Large intestine (tissue), 3 donors: Measurements from ENCODE around the gene THSD7B. TPM values are rescaled to one million over a fixed set of nuclear protein-coding genes. Genes with fewer than 3 reads are reported as not detected.
"Not testable (repeated sequence)": the region's sequence is repeated elsewhere in the genome, so short reads cannot be mapped to it uniquely, and the experiment has no call there.

ENCODE experiments used
- DNase-seq, 2 donors: peaks; one replicate each; pipeline versions ENCODE4 v3.0.0 to v3.0.0-alpha.2; 2013
- H3K27ac ChIP-seq: one replicate; pipeline ENCODE4 v1.5.1; 2013; ENCODE audit warnings: low read length
- H3K27me3 ChIP-seq: 2 replicates; pipeline ENCODE4 v1.6.1; 2013; ENCODE audit warnings: low read length; ENCODE audit not compliant: control insufficient read depth, insufficient read depth
- H3K36me3 ChIP-seq: 2 replicates; pipeline ENCODE4 v1.6.1; 2013; ENCODE audit warnings: low read length; ENCODE audit not compliant: control insufficient read depth, insufficient read depth
- H3K4me1 ChIP-seq: one replicate; pipeline ENCODE4 v1.6.1; 2013; ENCODE audit warnings: low read length; ENCODE audit not compliant: control insufficient read depth, insufficient read depth
- H3K4me3 ChIP-seq: one replicate; pipeline ENCODE4 v1.5.1; 2013; ENCODE audit warnings: low read length
- H3K9me3 ChIP-seq: one replicate; pipeline ENCODE4 v1.6.1; 2013; ENCODE audit warnings: mild to moderate bottlenecking, low read depth, low read length, moderate library complexity; ENCODE audit not compliant: control insufficient read depth
- WGBS: methylation state at CpG from one replicate; pipeline ENCODE4 v1.1.5; 2013; ENCODE audit warnings: low lambda C conversion rate; ENCODE audit not compliant: insufficient coverage; 5-methylcytosine and 5-hydroxymethylcytosine counted together
- polyA plus RNA-seq: library from polyadenylated mRNA; unstranded; fragments of 120-200 nt; gene quantifications from one replicate; pipeline ENCODE4 v1.2.1, GENCODE V29; 2013

Gene THSD7B
- polyA plus RNA-seq, 1 donor: 2.2 TPM

GRCh38 chr2:137091704-137092103 is 326.4 kb downstream of the THSD7B start:
- no CpG with 5 or more reads among the region's 3 CpGs for WGBS

GRCh38 chr2:137093116-137093515 is 327.8 kb downstream of the THSD7B start:
- Histone ChIP-seq H3K4me1 (no peaks in the 10 kb centered on the region), H3K27me3 (no peaks in the 10 kb centered on the region), H3K36me3 (no peaks in the 10 kb centered on the region), H3K27ac (no peak overlapping the region), H3K9me3 (no peaks in the 10 kb centered on the region), H3K4me3 (no peak overlapping the region)
- WGBS: no CpG with 5 or more reads among the region's 4 CpGs
- DNase-seq: no peak

More at GRCh38 chr2:137091704-137092103, 326.4 kb downstream of the THSD7B start:
- Histone ChIP-seq H3K4me3 (no peak overlapping the region), H3K9me3 (no peaks in the 10 kb centered on the region), H3K27me3 (no peaks in the 10 kb centered on the region), H3K27ac (no peak overlapping the region), H3K36me3 (no peaks in the 10 kb centered on the region), H3K4me1 (no peaks in the 10 kb centered on the region)
- no peak for DNase-seq

GRCh38 chr2:137096187-137096586 is 330.8 kb downstream of the THSD7B start:
- no peaks in the 10 kb centered on the region for H3K4me1 ChIP-seq
- no peak overlapping the region for H3K4me3 ChIP-seq
- no peaks in the 10 kb centered on the region for H3K36me3 ChIP-seq
- no peak for DNase-seq
- H3K27ac ChIP-seq: no peak overlapping the region
- no peaks in the 10 kb centered on the region for H3K27me3 ChIP-seq
- no peaks in the 10 kb centered on the region for H3K9me3 ChIP-seq

GRCh38 chr2:137096693-137097092 is 331.3 kb downstream of the THSD7B start:
- Histone ChIP-seq H3K4me1 (no peaks in the 10 kb centered on the region), H3K4me3 (no peak overlapping the region), H3K27ac (no peak overlapping the region), H3K9me3 (no peaks in the 10 kb centered on the region), H3K36me3 (no peaks in the 10 kb centered on the region), H3K27me3 (no peaks in the 10 kb centered on the region)
- DNase-seq: peak in 1 of 2 donors; percentile 11
- WGBS: no CpG with 5 or more reads among the region's 1 CpG

GRCh38 chr2:137101814-137102213 is 336.5 kb downstream of the THSD7B start:
- no CpG with 5 or more reads among the region's 3 CpGs for WGBS
- not testable (repeated sequence) for H3K4me1 ChIP-seq, H3K27me3 ChIP-seq, DNase-seq, H3K9me3 ChIP-seq, H3K4me3 ChIP-seq, H3K27ac ChIP-seq, H3K36me3 ChIP-seq

GRCh38 chr2:137107904-137108303 is 342.6 kb downstream of the THSD7B start:
- no peak overlapping the region for H3K27ac ChIP-seq
- no peaks in the 10 kb centered on the region for H3K27me3 ChIP-seq
- no peak overlapping the region for H3K4me3 ChIP-seq
- no peaks in the 10 kb centered on the region for H3K4me1 ChIP-seq
- DNase-seq: no peak
- H3K36me3 ChIP-seq: no peaks in the 10 kb centered on the region
- no peaks in the 10 kb centered on the region for H3K9me3 ChIP-seq

- no peaks in the 10 kb centered on the region for H3K27me3 ChIP-seq
- H3K4me1 ChIP-seq: no peaks in the 10 kb centered on the region
- no peaks in the 10 kb centered on the region for H3K9me3 ChIP-seq
- WGBS: 86% methylated on average over 3 of the region's 5 CpGs
- H3K4me3 ChIP-seq: no peak overlapping the region
- no peak overlapping the region for H3K27ac ChIP-seq
- no peak for DNase-seq
- no peaks in the 10 kb centered on the region for H3K36me3 ChIP-seq
Measured at GRCh38 chr2:137111896-137112295, 346.6 kb downstream of the THSD7B start.

GRCh38 chr2:137115081-137115794 is 349.9 kb downstream of the THSD7B start:
- no CpG with 5 or more reads among the region's 10 CpGs for WGBS
- Histone ChIP-seq H3K4me1 (no peaks in the 10 kb centered on the region), H3K27ac (no peak overlapping the region), H3K9me3 (no peaks in the 10 kb centered on the region), H3K36me3 (no peaks in the 10 kb centered on the region), H3K27me3 (no peaks in the 10 kb centered on the region), H3K4me3 (no peak overlapping the region)
- DNase-seq: no peak

- Histone ChIP-seq H3K9me3 (no peaks in the 10 kb centered on the region), H3K36me3 (no peaks in the 10 kb centered on the region), H3K4me3 (no peak overlapping the region), H3K27me3 (no peaks in the 10 kb centered on the region), H3K4me1 (no peaks in the 10 kb centered on the region), H3K27ac (no peak overlapping the region)
- 100% methylated on average over 1 of the region's 1 CpG for WGBS
- DNase-seq: no peak
Measured at GRCh38 chr2:137115795-137116089, 350.4 kb downstream of the THSD7B start.

- H3K4me3 ChIP-seq: no peak overlapping the region
- no peak for DNase-seq
- no peaks in the 10 kb centered on the region for H3K27me3 ChIP-seq
- no peak overlapping the region for H3K27ac ChIP-seq
- no peaks in the 10 kb centered on the region for H3K4me1 ChIP-seq
- no peaks in the 10 kb centered on the region for H3K9me3 ChIP-seq
- H3K36me3 ChIP-seq: no peaks in the 10 kb centered on the region
Measured at GRCh38 chr2:137117385-137117784, 352.0 kb downstream of the THSD7B start.

- no peaks in the 10 kb centered on the region for H3K36me3 ChIP-seq
- no peak for DNase-seq
- H3K27ac ChIP-seq: no peak overlapping the region
- no peak overlapping the region for H3K4me3 ChIP-seq
- no peaks in the 10 kb centered on the region for H3K9me3 ChIP-seq
- no peaks in the 10 kb centered on the region for H3K27me3 ChIP-seq
- H3K4me1 ChIP-seq: no peaks in the 10 kb centered on the region
Measured at GRCh38 chr2:137118140-137118539, 352.8 kb downstream of the THSD7B start.
